Osteocyte (in vitro differentiated cells): ENCODE measurements around the gene ARHGAP9. TPM values are rescaled to one million over a fixed set of nuclear protein-coding genes. Genes with fewer than 3 reads are reported as not detected.

ENCODE experiments used
- DNase-seq: peaks from one replicate; pipeline ENCODE4 v3.0.0; 2021; ENCODE audit warnings: mixed read lengths; ENCODE audit not compliant: unreplicated experiment; ENCODE audit errors: extremely low spot score
- H3K27ac Mint-ChIP-seq: one replicate; pipeline ENCODE4 v1.8.0; 2021; ENCODE audit warnings: mild to moderate bottlenecking, mixed read lengths; ENCODE audit not compliant: unreplicated experiment
- H3K27me3 Mint-ChIP-seq: one replicate; pipeline ENCODE4 v1.8.0; 2021; ENCODE audit warnings: mixed read lengths; ENCODE audit not compliant: unreplicated experiment
- H3K36me3 Mint-ChIP-seq: one replicate; pipeline ENCODE4 v1.8.0; 2021; ENCODE audit warnings: mixed read lengths; ENCODE audit not compliant: unreplicated experiment
- H3K4me1 Mint-ChIP-seq: one replicate; pipeline ENCODE4 v1.8.0; 2021; ENCODE audit warnings: mixed read lengths; ENCODE audit not compliant: unreplicated experiment
- H3K4me3 Mint-ChIP-seq: one replicate; pipeline ENCODE4 v1.8.0; 2021; ENCODE audit warnings: mild to moderate bottlenecking, moderate library complexity, mixed read lengths; ENCODE audit not compliant: unreplicated experiment
- H3K9me3 Mint-ChIP-seq: one replicate; pipeline ENCODE4 v1.8.0; 2021; ENCODE audit warnings: mixed read lengths; ENCODE audit not compliant: unreplicated experiment
- CTCF ChIP-seq: fragments of 200-600 bp; sonication (generic); IDR thresholded peaks from 2 replicates; pipeline ENCODE4 v1.5.0; 2021; ENCODE audit warnings: antibody characterized with exemption, mild to moderate bottlenecking, moderate library complexity
- total RNA-seq: library from RNA; stranded (reverse); gene quantifications from 2 replicates; pipeline ENCODE4 v1.2.1, GENCODE V29; 2021

Gene ARHGAP9
- total RNA-seq, 1 donor from 2014 or later, result 1.5 TPM

- Mint-ChIP-seq H3K4me3 (peak overlapping the region; percentile 66), H3K9me3 (no peaks in the 10 kb centered on the region), H3K27ac (no peak overlapping the region), H3K27me3 (peaks cover 50% of the 10 kb centered on the region), H3K4me1 (peaks cover 13% of the 10 kb centered on the region), H3K36me3 (no peaks in the 10 kb centered on the region)
- DNase-seq, result no peak
- TF ChIP-seq CTCF, result no peak
These were observed 4.2 kb downstream of the ARHGAP9 start for GRCh38 chr12:57475271-57476161.

- DNase-seq, result no peak
- Mint-ChIP-seq H3K4me3 (no peak overlapping the region), H3K36me3 (no peaks in the 10 kb centered on the region), H3K4me1 (peaks cover 13% of the 10 kb centered on the region), H3K27ac (no peak overlapping the region), H3K27me3 (peaks cover 47% of the 10 kb centered on the region), H3K9me3 (no peaks in the 10 kb centered on the region)
- no peak for TF ChIP-seq CTCF
These were observed 4.8 kb downstream of the ARHGAP9 start for GRCh38 chr12:57474862-57475261.

- no peak for TF ChIP-seq CTCF
- DNase-seq, result no peak
- Mint-ChIP-seq H3K27me3 (peaks cover 43% of the 10 kb centered on the region), H3K27ac (no peak overlapping the region), H3K9me3 (no peaks in the 10 kb centered on the region), H3K4me3 (peak overlapping the region; percentile 33), H3K4me1 (peaks cover 9% of the 10 kb centered on the region), H3K36me3 (no peaks in the 10 kb centered on the region)
These were observed 5.2 kb downstream of the ARHGAP9 start for GRCh38 chr12:57474430-57474829.

- peaks cover 41% of the 10 kb centered on the region for H3K27me3 Mint-ChIP-seq
- peaks cover 8% of the 10 kb centered on the region for H3K4me1 Mint-ChIP-seq
- H3K4me3 Mint-ChIP-seq, result no peak overlapping the region
- no peak overlapping the region for H3K27ac Mint-ChIP-seq
- no peaks in the 10 kb centered on the region for H3K36me3 Mint-ChIP-seq
- DNase-seq, result no peak
- TF ChIP-seq CTCF, result no peak
- no peaks in the 10 kb centered on the region for H3K9me3 Mint-ChIP-seq
These were observed 5.8 kb downstream of the ARHGAP9 start for GRCh38 chr12:57473886-57474285.

GRCh38 chr12:57473392-57473791 lies 6.3 kb downstream of the ARHGAP9 start:
- H3K27ac Mint-ChIP-seq, result no peak overlapping the region
- DNase-seq, result no peak
- no peaks in the 10 kb centered on the region for H3K9me3 Mint-ChIP-seq

More at GRCh38 chr12:57473392-57473791, 6.3 kb downstream of the ARHGAP9 start:
- H3K4me1 Mint-ChIP-seq, result peaks cover 8% of the 10 kb centered on the region
- TF ChIP-seq CTCF, result no peak
- peaks cover 41% of the 10 kb centered on the region for H3K27me3 Mint-ChIP-seq
- H3K4me3 Mint-ChIP-seq, result no peak overlapping the region
- H3K36me3 Mint-ChIP-seq, result no peaks in the 10 kb centered on the region
